CD4-positive, alpha-beta T cell (primary cell): Measurements from ENCODE around the gene PLSCR1. TPM values are rescaled to one million over a fixed set of nuclear protein-coding genes. Genes with fewer than 3 reads are reported as not detected.

Source experiments
- ATAC-seq: fragments of 200-7000 bp; cut with Tn5 transposase; one replicate; pipeline ENCODE4 v1.10.0; 2022; ENCODE audit warnings: mild to moderate bottlenecking; ENCODE audit not compliant: poor library complexity
- CTCF ChIA-PET: fragments of 350-600 bp; sonication (Branson Sonifier 250); formaldehyde crosslinking; loops from one replicate; lab custom pipeline; 2021; ENCODE audit warnings: antibody characterized with exemption, inconsistent platforms; lab: Charles Lee
- POLR2A ChIA-PET: fragments of 350-600 bp; sonication (Branson Sonifier 250); formaldehyde crosslinking; loops from one replicate; lab custom pipeline; 2021; ENCODE audit warnings: antibody characterized with exemption, inconsistent platforms; lab: Charles Lee
- DNase-seq, 14 experiments: peaks; one replicate each; pipeline ENCODE4 v3.0.0-alpha.2; 2013 to 2020; ENCODE audit warnings: mixed read lengths in 2 of 14
- H3K27ac ChIP-seq, 2 donors: one replicate each; pipeline versions ENCODE4 v1.5.1 to v1.7.0; 2013; ENCODE audit warnings: low read length in 2 of 2, low read depth in 1 of 2, mild to moderate bottlenecking in 1 of 2
- H3K27me3 ChIP-seq, 2 experiments: 1 replicate in 1 of 2; 2 replicates in 1 of 2; pipeline versions ENCODE4 v1.6.1 to v1.7.0; 2013; ENCODE audit warnings: low read length in 2 of 2, control low read depth in 1 of 2, mild to moderate bottlenecking in 1 of 2, moderate library complexity in 1 of 2; ENCODE audit not compliant: insufficient read depth in 2 of 2, control insufficient read depth in 1 of 2
- H3K36me3 ChIP-seq: one replicate; pipeline ENCODE4 v1.6.1; 2013; ENCODE audit warnings: low read length, control low read depth; ENCODE audit not compliant: insufficient read depth
- H3K4me1 ChIP-seq: one replicate; pipeline ENCODE4 v1.6.1; 2013; ENCODE audit warnings: low read length, control low read depth; ENCODE audit not compliant: insufficient read depth
- H3K4me3 ChIP-seq: one replicate; pipeline ENCODE4 v1.5.1; 2013; ENCODE audit warnings: mild to moderate bottlenecking, low read length, moderate library complexity
- H3K9me3 ChIP-seq, 2 experiments: 1 replicate in 1 of 2; 2 replicates in 1 of 2; pipeline versions ENCODE4 v1.6.1 to v1.7.0; 2013; ENCODE audit warnings: low read length in 2 of 2, mild to moderate bottlenecking in 2 of 2, control low read depth in 1 of 2, moderate library complexity in 1 of 2; ENCODE audit not compliant: control insufficient read depth in 1 of 2, insufficient read depth in 1 of 2
- H3K27ac Mint-ChIP-seq: one replicate; pipeline ENCODE4 v1.8.0; 2020; ENCODE audit warnings: mixed read lengths
- H3K27me3 Mint-ChIP-seq: one replicate; pipeline ENCODE4 v1.8.0; 2021; ENCODE audit warnings: mixed read lengths
- H3K36me3 Mint-ChIP-seq: one replicate; pipeline ENCODE4 v1.8.0; 2021; ENCODE audit warnings: low read depth, mixed read lengths
- H3K4me1 Mint-ChIP-seq: one replicate; pipeline ENCODE4 v1.8.0; 2021; ENCODE audit warnings: low read depth, mixed read lengths
- H3K4me3 Mint-ChIP-seq: one replicate; pipeline ENCODE4 v1.8.0; 2020; ENCODE audit warnings: mild to moderate bottlenecking, mixed read lengths
- H3K9me3 Mint-ChIP-seq: one replicate; pipeline ENCODE4 v1.8.0; 2020; ENCODE audit warnings: mixed read lengths
- CTCF ChIP-seq: fragments of 200-600 bp; IDR thresholded peaks from one replicate; pipeline ENCODE4 v1.8.0; 2022; ENCODE audit warnings: antibody characterized with exemption, mild to moderate bottlenecking
- intact Hi-C, 2 experiments: fragments of 100-400 bp; cut with DNase I in 1 of 2; cut with micrococcal nuclease in 1 of 2; formaldehyde crosslinking; loops; one replicate each; pipeline versions ENCODE4 v1.15.1 to v1.9.0; 2023 to 2025; cut with DNase I, micrococcal nuclease
- total RNA-seq, 174 experiments: library from RNA in 2 of 174; stranded (reverse) in 2 of 174; gene quantifications; one replicate each; pipeline ENCODE4 v1.2.3 and lab custom pipeline; 2021 to 2026

Gene PLSCR1
- total RNA-seq, 2 experiments from 2014 or later, result 8.2 to 8.3 TPM

GRCh38 chr3:146561879-146562278, 17.5 kb upstream of the PLSCR1 start:
- DNase-seq, result no peak
- no peak overlapping the region for H3K4me3 ChIP-seq
- POLR2A ChIA-PET, result no interaction called here
- H3K9me3 ChIP-seq, result no peaks in the 10 kb centered on the region
- Mint-ChIP-seq H3K27ac (no peak overlapping the region), H3K4me3 (no peak overlapping the region), H3K4me1 (no peaks in the 10 kb centered on the region), H3K9me3 (no peaks in the 10 kb centered on the region), H3K36me3 (no peaks in the 10 kb centered on the region), H3K27me3 (no peaks in the 10 kb centered on the region)
- H3K36me3 ChIP-seq, result no peaks in the 10 kb centered on the region
- H3K27ac ChIP-seq, result no peak overlapping the region
- H3K4me1 ChIP-seq, result no peaks in the 10 kb centered on the region
- H3K27me3 ChIP-seq, result peaks cover 0 to 1% of the 10 kb centered on the region in 2 experiments
- no peak for TF ChIP-seq CTCF
- intact Hi-C loops, result no loop called here
- ATAC-seq, result no peak
- CTCF ChIA-PET, result no interaction called here

- no peaks in the 10 kb centered on the region for H3K9me3 Mint-ChIP-seq
- CTCF ChIA-PET, result no interaction called here
- no peak for DNase-seq
- Histone ChIP-seq H3K36me3 (no peaks in the 10 kb centered on the region), H3K4me3 (no peak overlapping the region), H3K27me3 (no peaks in the 10 kb centered on the region), H3K4me1 (no peaks in the 10 kb centered on the region), H3K9me3 (no peaks in the 10 kb centered on the region), H3K27ac (no peak overlapping the region)
- POLR2A ChIA-PET, result no interaction called here
- no peaks in the 10 kb centered on the region for H3K36me3 Mint-ChIP-seq
- no peak overlapping the region for H3K27ac Mint-ChIP-seq
- intact Hi-C loops, result no loop called here
- ATAC-seq, result no peak
- no peak overlapping the region for H3K4me3 Mint-ChIP-seq
- H3K4me1 Mint-ChIP-seq, result no peaks in the 10 kb centered on the region
- H3K27me3 Mint-ChIP-seq, result no peaks in the 10 kb centered on the region
- no peak for TF ChIP-seq CTCF
These were observed 17.1 kb upstream of the PLSCR1 start for GRCh38 chr3:146561463-146561862.

GRCh38 chr3:146560678-146561077, 16.3 kb upstream of the PLSCR1 start:
- H3K36me3 Mint-ChIP-seq, result no peaks in the 10 kb centered on the region
- H3K9me3 Mint-ChIP-seq, result no peaks in the 10 kb centered on the region
- no peak overlapping the region for H3K4me3 ChIP-seq
- H3K4me1 ChIP-seq, result no peaks in the 10 kb centered on the region
- POLR2A ChIA-PET, result no interaction called here
- H3K27me3 ChIP-seq, result no peaks in the 10 kb centered on the region
- TF ChIP-seq CTCF, result no peak
- H3K27ac ChIP-seq, result no peak overlapping the region
- H3K27me3 Mint-ChIP-seq, result no peaks in the 10 kb centered on the region
- H3K4me3 Mint-ChIP-seq, result no peak overlapping the region
- no peaks in the 10 kb centered on the region for H3K4me1 Mint-ChIP-seq
- H3K36me3 ChIP-seq, result no peaks in the 10 kb centered on the region
- no peak overlapping the region for H3K27ac Mint-ChIP-seq
- DNase-seq (no peak), ATAC-seq (no peak)
- intact Hi-C loops, result no loop called here
- H3K9me3 ChIP-seq, result no peaks in the 10 kb centered on the region
- CTCF ChIA-PET, result interaction anchor here (0.8 kb wide), 1 partner anchor 9 kb away, joined by 3 read pairs; no protein-coding TSS in a partner anchor
